SU-DHL-6 (cell line): ENCODE results near the gene FBXO2.

Experiments
- H2AFZ ChIP-seq: fragments of 200-600 bp; sonication (generic); 2 replicates; pipeline ENCODE4 v1.6.1; 2014; ENCODE audit warnings: low read depth, mild to moderate bottlenecking, moderate library complexity, mixed read lengths, antibody characterized with exemption, low read length; ENCODE audit not compliant: severe bottlenecking
- H3F3A ChIP-seq: fragments of 200-600 bp; shearing (Covaris generic); 2 replicates; pipeline ENCODE4 v1.6.0; 2016; ENCODE audit warnings: antibody characterized with exemption, mild to moderate bottlenecking; ENCODE audit not compliant: insufficient read depth
- H3K27ac ChIP-seq: fragments of 200-600 bp; sonication (generic); 2 replicates; pipeline ENCODE4 v1.5.1; 2016; ENCODE audit warnings: low read depth, mild to moderate bottlenecking, low read length, moderate library complexity, mixed read lengths
- H3K27me3 ChIP-seq: fragments of 200-600 bp; sonication (generic), shearing (Covaris generic); 2 replicates; pipeline ENCODE4 v1.6.0; 2014; ENCODE audit warnings: mild to moderate bottlenecking, low read length
- H3K36me3 ChIP-seq: fragments of 200-600 bp; sonication (generic); 2 replicates; pipeline ENCODE4 v1.6.1; 2014; ENCODE audit warnings: mild to moderate bottlenecking, low read length, mixed read lengths
- H3K4me2 ChIP-seq: fragments of 300-600, 200-600 bp; shearing (Covaris generic), sonication (generic); 2 replicates; pipeline ENCODE4 v1.6.0; 2014; ENCODE audit warnings: low read length, low read depth, mild to moderate bottlenecking; ENCODE audit not compliant: poor library complexity, severe bottlenecking
- H3K4me3 ChIP-seq: fragments of 200-600 bp; sonication (generic); 2 replicates; pipeline ENCODE4 v1.5.1; 2014; ENCODE audit warnings: antibody characterized with exemption, low read length, mild to moderate bottlenecking, mixed read lengths; ENCODE audit not compliant: insufficient read depth, poor library complexity, severe bottlenecking
- H3K79me2 ChIP-seq: fragments of 200-600 bp; sonication (generic); 2 replicates; pipeline ENCODE4 v1.6.1; 2014; ENCODE audit warnings: mild to moderate bottlenecking, low read length, moderate library complexity; ENCODE audit not compliant: insufficient read depth
- H3K9ac ChIP-seq: fragments of 200-600 bp; sonication (generic); 2 replicates; pipeline ENCODE4 v1.7.0; 2014; ENCODE audit warnings: mild to moderate bottlenecking, low read length
- H3K9me2 ChIP-seq: fragments of 200-600 bp; sonication (generic); replicated peaks from 2 replicates; pipeline ENCODE4 v1.6.1; 2014; ENCODE audit warnings: low read length; ENCODE audit not compliant: insufficient read depth
- H3K9me3 ChIP-seq: fragments of 200-600 bp; sonication (generic); 2 replicates; pipeline ENCODE4 v1.6.1; 2014; ENCODE audit warnings: low read length, mixed read lengths; ENCODE audit not compliant: insufficient read depth
- H4K20me1 ChIP-seq: fragments of 200-600 bp; sonication (generic); 2 replicates; pipeline ENCODE4 v1.6.1; 2014; ENCODE audit warnings: low read depth, mild to moderate bottlenecking, antibody characterized with exemption, low read length, moderate library complexity, mixed read lengths
- EZH2phosphoT487 ChIP-seq: fragments of 200-600 bp; sonication (generic), shearing (Covaris generic); conservative IDR thresholded peaks from 2 replicates; pipeline ENCODE4 v1.6.1; 2018; ENCODE audit warnings: mild to moderate bottlenecking, antibody characterized with exemption, low read length, moderate library complexity, mixed read lengths
- TF ChIP-seq, protein P1 (sequence below): fragments of 200-600 bp; sonication (generic); IDR thresholded peaks from one replicate; pipeline ENCODE4 v1.5.1; 2017; ENCODE audit warnings: antibody characterized with exemption, mild to moderate bottlenecking, low read length, moderate library complexity; ENCODE audit not compliant: insufficient read depth, poor library complexity, severe bottlenecking

FBXO2 gene

DNA sequence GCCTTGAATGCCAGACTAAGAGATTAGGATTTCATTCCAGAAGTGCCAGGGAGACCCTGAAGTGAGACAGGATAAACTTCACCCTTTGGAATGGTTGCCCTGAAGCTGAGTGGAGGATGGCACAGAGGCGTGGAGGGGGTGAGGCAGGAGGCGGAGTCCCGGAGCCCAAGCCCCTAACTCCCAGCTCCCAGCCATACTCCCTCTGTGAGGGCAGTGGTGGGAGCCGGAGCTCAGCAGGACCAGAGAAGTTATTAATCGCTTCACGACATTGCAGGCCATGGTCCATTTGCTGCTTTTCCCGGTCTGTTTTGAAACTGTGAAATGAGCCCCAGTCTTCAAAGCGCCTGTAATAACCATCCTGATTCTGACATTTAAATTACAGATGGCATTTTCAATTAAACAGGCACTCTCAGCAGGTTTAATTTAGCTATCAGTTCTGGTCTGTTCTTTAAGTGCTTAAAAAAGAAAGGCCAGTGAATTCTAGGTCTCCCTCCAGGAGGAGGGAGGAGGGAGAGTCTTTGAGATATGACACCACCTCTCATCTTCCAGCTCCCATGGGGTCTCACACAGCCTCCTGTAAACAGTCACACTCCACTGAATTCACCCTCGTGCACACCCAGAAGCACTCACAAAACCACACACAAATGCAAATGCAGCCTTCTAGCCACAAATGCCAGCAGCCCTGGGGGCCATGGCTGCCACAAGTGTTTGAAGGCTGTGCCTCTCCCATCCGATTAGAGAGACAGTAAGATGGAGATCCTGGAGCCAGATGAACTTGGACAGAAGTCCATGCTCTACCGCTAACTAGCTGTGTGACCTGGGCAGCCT is 19.6 kb downstream of the FBXO2 start:
- no peaks in the 10 kb centered on the region for H3K9me2 ChIP-seq
- H3K36me3 ChIP-seq, result no peaks in the 10 kb centered on the region
- H3K27me3 ChIP-seq, result no peaks in the 10 kb centered on the region
- no peak overlapping the region for H2AFZ ChIP-seq
- no peak overlapping the region for H3K27ac ChIP-seq
- no peaks in the 10 kb centered on the region for H3F3A ChIP-seq
- H3K9ac ChIP-seq, result no peak overlapping the region
- no peak overlapping the region for H3K4me2 ChIP-seq
- H3K79me2 ChIP-seq, result no peaks in the 10 kb centered on the region
- TF ChIP-seq, protein P1, sequence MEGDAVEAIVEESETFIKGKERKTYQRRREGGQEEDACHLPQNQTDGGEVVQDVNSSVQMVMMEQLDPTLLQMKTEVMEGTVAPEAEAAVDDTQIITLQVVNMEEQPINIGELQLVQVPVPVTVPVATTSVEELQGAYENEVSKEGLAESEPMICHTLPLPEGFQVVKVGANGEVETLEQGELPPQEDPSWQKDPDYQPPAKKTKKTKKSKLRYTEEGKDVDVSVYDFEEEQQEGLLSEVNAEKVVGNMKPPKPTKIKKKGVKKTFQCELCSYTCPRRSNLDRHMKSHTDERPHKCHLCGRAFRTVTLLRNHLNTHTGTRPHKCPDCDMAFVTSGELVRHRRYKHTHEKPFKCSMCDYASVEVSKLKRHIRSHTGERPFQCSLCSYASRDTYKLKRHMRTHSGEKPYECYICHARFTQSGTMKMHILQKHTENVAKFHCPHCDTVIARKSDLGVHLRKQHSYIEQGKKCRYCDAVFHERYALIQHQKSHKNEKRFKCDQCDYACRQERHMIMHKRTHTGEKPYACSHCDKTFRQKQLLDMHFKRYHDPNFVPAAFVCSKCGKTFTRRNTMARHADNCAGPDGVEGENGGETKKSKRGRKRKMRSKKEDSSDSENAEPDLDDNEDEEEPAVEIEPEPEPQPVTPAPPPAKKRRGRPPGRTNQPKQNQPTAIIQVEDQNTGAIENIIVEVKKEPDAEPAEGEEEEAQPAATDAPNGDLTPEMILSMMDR, result no peak
- TF ChIP-seq EZH2phosphoT487, result no peak
- no peaks in the 10 kb centered on the region for H4K20me1 ChIP-seq
- no peak overlapping the region for H3K4me3 ChIP-seq
- no peaks in the 10 kb centered on the region for H3K9me3 ChIP-seq

DNA sequence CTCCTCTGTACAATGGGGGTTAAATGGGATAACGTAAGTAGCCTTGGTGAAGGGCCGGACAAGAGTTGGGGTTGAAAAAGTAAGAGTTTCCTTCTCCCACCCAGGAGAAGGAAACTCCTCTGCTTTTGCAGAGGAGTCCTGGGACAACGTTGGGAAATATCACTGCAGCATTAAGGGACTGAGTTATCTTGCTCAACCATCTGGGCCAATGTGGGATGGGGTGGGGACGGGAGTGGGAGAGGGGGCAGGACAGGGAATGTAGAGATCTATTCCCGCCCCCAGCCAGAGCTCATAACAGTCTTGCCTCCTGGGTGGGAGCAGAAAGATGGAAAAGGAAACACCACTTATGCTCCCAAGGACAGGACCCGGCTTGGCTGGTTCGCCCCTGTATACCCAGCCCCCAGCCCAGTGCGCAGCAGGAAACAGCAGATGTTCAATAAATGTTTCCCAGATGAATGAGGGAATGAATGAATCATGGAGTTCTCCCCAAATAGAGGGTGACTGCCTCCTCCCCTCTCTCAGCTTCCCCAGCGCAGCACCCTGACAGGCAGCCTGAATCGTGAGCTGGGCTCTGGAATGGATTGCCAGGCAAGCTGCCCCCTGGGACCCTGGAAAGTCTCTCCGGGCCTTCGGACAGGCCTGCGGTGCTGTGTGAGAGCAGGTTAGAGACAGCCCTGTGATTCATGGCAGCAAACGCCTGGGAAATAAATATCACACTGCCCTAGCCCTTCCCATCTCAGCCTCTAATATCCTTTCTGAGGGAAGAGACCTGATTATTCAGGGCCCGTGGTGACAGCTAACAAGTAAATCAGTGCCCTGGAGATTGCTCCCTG is 24.8 kb downstream of the FBXO2 start:
- Histone ChIP-seq H3K27ac (no peak overlapping the region), H3K9me3 (no peaks in the 10 kb centered on the region), H3K36me3 (no peaks in the 10 kb centered on the region), H3K4me3 (no peak overlapping the region), H3K27me3 (no peaks in the 10 kb centered on the region), H3K4me2 (no peak overlapping the region), H3K9ac (no peak overlapping the region), H3F3A (no peaks in the 10 kb centered on the region), H4K20me1 (no peaks in the 10 kb centered on the region), H2AFZ (no peak overlapping the region), H3K79me2 (no peaks in the 10 kb centered on the region), H3K9me2 (no peaks in the 10 kb centered on the region)
- TF ChIP-seq, protein P1, result no peak
- no peak for TF ChIP-seq EZH2phosphoT487

DNA sequence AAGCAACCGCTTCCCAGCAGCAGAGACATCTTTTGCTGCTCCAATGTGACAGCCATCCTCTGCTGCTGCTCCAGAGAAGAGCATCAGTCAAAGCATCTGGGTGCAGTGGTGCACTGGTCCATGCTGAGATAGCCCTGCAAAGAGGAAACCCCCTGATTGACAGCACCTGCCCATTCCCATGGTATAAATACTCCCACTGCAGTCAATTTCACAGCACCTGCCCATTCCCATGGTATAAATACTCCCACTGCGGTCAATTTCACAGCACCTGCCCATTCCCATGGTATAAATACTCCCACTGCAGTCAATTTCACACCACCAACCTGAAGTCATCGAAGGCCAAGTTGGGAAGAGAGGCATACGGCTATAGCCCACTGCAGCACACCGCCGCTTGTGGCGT is 25.5 kb downstream of the FBXO2 start:
- Histone ChIP-seq H3K9me3 (no peaks in the 10 kb centered on the region), H3K27me3 (no peaks in the 10 kb centered on the region), H3K79me2 (no peaks in the 10 kb centered on the region), H3K9ac (no peak overlapping the region), H2AFZ (no peak overlapping the region), H3K4me3 (no peak overlapping the region), H3K9me2 (no peaks in the 10 kb centered on the region), H4K20me1 (no peaks in the 10 kb centered on the region), H3F3A (no peaks in the 10 kb centered on the region), H3K36me3 (no peaks in the 10 kb centered on the region), H3K4me2 (no peak overlapping the region), H3K27ac (no peak overlapping the region)
- TF ChIP-seq, protein P1, result no peak
- TF ChIP-seq EZH2phosphoT487, result no peak
